GM19025 (cell line): ENCODE data around the gene QSOX1.
"Not testable (repeated sequence)": the region's sequence is repeated elsewhere in the genome, so short reads cannot be mapped to it uniquely, and the experiment has no call there.

ENCODE experiments used
- ATAC-seq: cut with Tn5 transposase; IDR thresholded peaks from one replicate; pipeline ENCODE4 v1.9.1; 2021; ENCODE audit warnings: mild to moderate bottlenecking, low read depth, moderate library complexity; ENCODE audit not compliant: unreplicated experiment

The QSOX1 gene, protein sequence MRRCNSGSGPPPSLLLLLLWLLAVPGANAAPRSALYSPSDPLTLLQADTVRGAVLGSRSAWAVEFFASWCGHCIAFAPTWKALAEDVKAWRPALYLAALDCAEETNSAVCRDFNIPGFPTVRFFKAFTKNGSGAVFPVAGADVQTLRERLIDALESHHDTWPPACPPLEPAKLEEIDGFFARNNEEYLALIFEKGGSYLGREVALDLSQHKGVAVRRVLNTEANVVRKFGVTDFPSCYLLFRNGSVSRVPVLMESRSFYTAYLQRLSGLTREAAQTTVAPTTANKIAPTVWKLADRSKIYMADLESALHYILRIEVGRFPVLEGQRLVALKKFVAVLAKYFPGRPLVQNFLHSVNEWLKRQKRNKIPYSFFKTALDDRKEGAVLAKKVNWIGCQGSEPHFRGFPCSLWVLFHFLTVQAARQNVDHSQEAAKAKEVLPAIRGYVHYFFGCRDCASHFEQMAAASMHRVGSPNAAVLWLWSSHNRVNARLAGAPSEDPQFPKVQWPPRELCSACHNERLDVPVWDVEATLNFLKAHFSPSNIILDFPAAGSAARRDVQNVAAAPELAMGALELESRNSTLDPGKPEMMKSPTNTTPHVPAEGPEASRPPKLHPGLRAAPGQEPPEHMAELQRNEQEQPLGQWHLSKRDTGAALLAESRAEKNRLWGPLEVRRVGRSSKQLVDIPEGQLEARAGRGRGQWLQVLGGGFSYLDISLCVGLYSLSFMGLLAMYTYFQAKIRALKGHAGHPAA

DNA sequence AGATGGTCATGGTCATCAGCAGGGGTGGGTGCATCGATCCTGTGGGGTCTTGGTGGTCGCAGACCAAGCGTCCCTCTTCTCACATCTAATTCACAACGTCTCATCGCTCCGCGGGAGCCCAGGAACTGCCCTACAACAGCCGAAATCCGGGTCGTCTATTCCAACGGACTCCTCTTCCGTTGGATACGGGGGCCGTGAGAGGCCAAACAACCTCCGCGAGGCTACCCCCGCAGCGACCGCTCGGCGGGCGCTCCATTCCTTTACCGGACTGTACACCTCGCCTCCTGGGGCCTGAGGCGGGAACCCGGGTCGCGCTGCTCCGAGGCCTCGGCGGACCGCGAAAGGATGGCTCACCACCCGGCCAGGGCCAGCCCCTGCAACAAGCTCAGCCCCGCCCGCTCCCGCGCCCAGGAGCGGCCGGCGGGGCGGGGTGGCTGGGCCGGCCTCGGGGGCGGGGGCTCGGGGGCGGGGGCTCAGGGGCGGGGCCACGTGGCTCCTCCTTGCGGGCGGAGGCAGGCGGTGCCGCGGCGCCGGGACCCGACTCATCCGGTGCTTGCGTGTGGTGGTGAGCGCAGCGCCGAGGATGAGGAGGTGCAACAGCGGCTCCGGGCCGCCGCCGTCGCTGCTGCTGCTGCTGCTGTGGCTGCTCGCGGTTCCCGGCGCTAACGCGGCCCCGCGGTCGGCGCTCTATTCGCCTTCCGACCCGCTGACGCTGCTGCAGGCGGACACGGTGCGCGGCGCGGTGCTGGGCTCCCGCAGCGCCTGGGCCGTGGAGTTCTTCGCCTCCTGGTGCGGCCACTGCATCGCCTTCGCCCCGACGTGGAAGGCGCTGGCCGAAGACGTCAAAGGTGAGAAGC, at the start of gene QSOX1:
Gene QSOX1, plus strand, starts transcription at position 545 of the 857 bp plus-strand sequence. Its CDS starts 39 bp downstream, at position 584.
- ATAC-seq, result peak; percentile 90

DNA sequence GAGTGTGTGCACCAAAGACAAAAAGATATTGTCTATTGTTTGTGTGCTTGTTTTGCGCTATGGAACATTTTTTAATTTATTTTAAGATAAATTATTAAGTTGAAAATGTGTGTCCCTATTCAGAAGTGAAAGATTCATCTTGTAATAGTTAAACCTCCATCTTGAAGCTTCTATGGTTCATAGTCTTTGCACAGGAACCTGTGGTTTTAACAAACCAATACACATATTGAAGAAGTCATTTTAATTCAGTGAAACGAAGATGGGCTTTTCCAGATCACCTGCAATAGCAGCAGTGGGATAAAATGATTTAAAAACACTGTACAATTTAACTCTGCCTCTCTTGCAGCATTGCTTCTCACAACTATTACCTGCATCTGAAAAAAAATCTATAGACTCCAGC, 42.6 kb upstream of the QSOX1 start:
- no peak for ATAC-seq

DNA sequence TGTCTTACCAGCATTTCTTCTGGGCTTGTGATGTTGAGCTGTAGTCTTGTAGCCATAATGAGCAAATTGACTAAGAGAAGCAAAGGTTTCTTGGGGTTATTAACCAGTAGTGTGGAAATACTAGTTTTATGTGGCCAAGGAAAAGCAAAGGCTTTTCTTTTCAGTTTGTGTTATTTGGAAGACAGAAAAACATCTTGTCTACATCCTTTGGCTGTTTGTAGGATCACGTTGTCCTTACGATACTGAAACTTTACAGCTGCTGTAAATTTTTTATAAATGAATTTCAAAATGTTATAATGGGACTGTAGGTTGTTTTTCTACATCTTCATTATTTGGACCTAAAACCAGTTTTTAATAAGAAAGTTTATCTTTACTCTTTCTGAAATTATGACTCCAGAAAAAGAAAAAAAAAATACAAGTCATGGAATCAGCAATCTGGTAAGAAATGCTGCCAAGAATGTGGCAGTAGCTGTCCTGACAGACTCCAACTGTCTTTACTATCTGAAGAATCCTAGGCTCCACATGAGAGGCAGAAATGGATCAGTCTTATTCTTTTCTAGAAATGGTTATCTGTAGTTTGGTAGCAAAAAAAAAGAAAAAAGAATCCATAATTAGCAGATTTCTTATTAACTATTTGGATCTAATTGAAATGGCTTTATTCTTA, 41.6 kb upstream of the QSOX1 start:
- no peak for ATAC-seq

DNA sequence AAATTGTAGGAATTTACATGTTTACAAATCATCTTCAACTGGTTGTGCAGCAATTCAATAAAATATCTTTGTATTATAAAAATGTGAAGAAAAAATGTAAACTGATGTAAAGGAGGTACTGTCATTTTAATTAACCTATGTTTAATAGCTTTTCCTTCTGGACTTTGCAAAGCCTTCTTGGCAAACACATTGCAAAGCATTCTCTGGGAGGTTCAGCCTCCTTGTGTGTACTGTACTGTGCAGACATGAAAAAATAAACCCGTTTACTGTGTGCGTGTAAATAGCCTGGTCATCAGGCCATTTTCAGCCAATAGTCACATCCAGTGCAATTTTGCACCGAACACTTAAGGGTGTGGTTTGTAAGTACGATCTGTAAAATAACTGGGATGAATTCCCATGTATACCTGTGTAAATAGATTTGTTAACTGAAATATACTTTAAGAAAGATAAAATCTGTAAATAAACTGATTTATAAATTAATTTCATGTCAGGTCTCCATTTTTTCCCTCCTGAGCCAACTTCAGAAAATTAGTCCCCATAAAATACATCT, 40.2 kb upstream of the QSOX1 start:
- ATAC-seq, result no peak

DNA sequence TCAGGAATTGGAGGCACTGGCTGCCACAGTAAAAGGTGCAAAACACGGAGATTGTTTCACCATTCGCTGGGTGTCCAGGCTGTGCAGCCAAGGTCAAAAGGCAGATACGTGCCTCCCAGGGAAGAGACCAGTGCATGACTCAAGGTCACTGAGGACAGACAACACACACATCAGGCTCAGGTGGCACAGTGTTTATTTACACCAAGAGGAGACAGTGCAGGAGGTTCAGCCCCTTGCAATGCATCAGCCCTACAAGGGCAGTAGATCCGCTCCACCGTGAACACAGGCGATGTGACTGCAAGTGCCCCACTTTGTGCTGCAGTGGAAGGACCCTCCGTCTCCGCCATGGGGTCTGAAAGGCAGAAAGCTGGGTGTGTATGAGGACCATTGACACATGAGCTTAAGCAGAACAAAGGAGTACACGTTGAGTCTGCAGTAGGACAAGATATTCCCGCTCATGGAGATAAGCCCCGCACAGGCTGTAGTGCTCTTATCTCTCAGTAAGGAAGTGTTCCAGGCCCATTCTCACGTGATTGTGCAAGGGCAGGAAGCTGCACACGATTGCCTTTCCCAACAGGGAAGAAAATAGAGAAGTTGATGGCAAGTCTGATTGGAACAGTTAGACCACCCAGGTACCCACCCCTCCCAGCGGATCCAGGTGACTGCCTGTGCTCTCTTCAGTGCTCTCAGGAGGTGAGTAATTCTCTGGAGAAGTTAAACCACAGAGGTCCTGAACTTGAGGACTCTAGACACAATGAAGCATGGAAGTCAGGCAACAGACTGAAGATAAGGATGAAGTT, 37.5 kb upstream of the QSOX1 start:
- ATAC-seq, result no peak

DNA sequence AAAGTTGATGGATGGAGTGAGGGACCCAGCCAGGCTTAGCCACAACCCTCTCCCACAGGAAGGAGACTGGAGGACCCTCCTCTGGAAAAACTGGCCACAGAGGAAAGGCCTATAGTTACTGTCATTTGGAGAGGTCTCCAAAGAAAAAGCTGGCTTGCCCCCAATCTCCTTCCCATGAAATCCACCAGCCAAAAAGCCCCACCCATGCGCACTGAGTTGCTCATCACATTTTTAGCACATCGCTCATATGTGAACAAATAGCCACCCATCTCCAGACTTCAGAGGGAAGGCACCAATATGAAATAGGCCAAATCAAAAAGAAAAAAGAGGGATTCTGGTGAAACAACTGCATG, 36.9 kb upstream of the QSOX1 start:
- no peak for ATAC-seq

DNA sequence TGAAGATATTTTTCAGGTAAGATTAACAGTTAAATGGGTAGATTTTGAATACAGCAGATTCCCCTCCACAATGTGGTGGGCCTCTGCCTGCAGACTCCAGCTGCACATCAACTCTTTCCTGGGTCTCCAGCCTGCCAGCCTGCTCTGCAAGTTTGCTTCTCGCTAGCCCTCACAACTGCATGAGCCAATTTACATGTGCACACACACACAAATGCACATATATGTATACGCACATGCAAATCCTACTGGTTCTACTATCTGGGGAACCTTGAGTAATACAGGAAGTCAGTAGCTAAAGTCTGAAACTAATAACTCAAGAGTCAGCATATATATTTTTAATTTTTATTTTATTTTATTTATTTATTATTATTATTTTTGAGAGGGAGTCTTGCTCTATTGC, 34.8 kb upstream of the QSOX1 start:
- ATAC-seq, result no peak

DNA sequence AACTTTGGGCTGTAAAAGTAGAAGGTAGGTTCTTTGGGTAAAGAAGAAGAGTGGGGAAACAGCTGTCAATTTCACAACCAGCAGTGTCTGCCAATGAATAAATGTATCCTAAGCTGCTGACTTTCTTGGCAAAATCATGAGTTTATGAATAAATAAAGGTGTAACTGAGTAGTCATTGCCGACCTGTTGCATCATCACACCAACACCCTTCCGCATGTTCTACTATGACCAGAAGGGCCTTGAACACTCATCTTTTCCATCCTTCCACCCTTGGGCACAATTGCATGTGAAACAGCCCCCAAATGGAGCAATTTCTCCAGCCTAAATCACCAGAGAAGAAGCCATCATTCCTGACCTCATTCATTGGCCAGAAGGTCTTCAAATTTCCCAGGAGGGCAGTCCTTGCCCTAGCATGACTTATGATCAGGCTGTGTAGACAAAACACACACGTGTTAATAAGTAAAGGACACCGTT, 31.2 kb upstream of the QSOX1 start:
- ATAC-seq, result no peak

DNA sequence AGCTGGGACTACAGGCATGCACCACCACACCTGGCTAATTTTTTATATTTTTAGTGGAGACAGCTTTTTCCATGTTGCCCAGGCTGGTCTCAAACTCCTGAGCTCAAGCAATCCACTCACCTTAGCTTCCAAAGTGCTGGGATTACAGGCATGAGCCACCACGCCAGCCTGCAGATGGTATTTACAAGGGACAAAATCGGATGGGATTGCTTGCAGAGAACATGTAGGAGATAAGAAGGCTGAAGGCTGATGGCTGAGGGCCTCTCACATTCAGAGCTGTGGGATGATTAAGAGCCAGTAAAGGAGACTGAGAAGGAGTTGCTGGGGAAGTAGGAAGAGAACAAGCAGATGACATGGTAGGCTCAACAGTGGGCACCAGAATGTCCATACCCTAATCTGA, 24.0 kb upstream of the QSOX1 start:
- no peak for ATAC-seq

DNA sequence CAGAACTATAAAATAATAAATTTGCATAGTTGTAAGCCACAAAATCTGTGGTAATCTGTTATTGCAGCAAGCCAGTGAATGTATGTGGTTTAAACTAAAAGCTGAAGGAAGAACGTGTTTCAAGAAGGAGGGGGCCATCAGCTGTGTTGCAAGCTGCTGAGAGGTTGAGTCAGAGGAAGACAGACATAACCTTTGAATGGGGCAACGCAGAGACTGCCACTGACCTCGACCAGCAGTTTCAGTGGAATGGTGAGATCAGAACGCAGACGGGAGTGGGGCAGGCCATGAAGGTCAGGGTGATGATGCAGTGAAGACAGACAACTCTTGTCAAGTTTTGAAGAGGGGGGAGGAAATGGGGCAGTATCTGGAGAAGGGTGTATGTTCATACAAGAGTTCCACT, 23.2 kb upstream of the QSOX1 start:
- no peak for ATAC-seq

DNA sequence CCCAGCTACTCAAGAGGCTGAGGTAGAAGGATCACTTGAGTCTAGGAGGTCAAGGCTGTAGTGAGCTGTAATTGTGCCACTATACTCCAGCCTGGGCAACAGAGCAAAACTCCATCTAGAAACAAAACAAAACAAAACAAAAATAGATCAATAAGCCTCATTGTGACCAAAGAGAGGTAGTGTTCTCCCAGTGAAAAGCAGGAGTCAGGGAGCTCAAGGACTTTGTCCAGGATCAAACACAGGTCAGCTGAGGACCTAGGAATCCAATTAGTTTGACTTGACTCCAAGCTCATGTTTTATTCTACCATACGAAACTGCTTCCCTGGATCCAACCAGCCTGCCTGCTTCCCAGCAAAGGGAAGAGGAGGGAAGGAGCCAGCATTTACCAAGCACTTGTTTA, 21.5 kb upstream of the QSOX1 start:
- ATAC-seq, result no peak

DNA sequence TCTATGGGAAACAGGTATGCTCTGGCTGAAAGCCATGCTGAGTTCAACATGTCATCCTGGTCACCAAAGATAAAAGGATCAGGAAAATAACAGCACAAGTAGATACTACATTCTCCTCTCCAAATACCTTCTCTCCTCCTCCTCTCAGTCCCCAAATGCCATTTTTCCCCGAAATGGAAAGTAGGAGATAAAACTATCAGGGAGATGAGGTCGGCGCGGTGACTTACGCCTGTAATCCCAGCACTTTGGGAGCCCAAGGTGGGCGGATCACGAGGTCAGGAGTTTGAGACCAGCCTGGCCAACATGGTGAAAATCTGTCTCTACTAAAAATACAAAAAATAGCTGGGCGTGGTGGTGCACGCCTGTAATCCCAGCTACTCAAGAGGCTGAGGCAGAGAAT, 21.0 kb upstream of the QSOX1 start:
- ATAC-seq, result not testable (repeated sequence)

DNA sequence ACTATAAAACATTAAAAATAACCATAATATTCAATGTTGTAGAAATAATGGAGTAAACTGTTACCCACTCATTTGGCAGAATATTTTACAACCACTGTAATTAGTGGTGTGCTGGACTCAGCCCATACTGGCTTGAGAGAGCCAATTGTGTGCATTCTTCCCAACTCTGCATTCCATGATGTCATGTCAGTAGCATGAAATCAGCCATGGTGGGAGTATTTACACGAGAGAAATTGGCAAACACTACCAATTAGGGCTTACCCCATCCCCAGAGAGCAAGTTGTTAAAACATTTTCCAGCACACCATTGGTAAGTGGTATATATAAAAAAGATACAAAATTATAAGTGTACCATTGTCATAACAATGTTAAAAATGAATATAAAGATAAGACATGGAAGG, 19.1 kb upstream of the QSOX1 start:
- no peak for ATAC-seq

DNA sequence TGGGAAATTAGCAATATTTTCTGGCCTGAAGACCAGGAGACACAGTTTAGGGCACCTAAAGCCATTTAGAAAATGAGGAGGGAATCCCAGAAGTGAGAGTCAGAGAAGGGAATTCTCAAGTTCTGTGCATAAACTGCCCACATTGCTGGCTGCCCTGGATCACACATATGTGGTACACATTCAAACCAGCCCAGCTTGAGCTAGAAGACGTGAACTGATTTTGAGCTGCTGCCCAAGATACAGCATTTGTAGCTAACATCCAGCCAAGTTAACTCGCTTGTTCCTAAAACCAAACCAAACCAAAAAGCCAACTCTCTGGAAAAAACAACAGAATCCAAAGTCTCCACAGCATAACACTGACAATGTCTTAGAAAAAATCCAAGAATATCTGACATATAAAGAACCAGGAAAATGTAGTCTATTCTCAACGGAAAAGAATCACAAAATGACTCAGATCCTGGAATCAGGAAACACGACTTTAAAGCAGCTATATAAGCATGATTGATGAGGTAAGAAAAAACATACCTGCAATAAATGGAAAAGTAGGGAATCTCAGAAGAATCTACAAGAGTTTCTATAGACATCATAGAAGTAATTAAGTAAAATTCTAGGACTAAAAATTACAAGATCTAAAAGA, 18.2 kb upstream of the QSOX1 start:
- ATAC-seq, result no peak

DNA sequence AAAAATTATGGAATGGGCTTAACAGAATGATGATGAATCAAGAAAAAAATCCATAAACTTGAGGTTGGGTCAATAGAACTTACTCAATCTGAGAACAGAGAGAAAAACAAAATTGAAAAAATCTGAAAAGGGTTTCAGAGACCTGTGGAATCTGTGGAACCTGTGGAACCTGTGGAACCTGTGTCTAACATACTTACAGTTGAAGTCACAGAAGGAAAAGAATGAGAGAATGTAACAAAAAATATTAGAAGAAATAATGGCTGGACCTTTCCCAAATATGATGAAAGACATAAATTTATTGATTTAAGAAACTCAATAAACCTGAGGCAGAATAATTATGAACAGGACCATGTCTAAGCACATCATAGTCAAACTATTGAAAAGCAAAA, 17.7 kb upstream of the QSOX1 start:
- no peak for ATAC-seq

DNA sequence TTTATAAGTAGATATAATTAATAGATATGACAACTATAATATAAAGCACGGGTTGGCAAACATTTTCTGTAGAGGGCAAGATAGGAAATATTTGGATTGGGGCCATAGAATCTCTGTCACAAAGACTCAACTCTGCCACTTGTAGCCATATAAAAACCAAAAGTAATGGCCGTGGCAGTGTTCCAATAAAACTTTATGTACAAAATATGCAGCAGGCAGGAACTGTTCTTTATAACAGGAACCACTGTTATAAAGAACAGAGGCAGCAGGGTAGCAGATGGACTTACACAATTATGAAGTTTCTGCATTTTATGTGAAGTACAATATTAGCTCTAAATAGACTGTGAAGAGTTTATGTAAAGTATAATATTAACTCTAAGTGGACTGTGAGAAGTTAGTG, 16.9 kb upstream of the QSOX1 start:
- no peak for ATAC-seq

DNA sequence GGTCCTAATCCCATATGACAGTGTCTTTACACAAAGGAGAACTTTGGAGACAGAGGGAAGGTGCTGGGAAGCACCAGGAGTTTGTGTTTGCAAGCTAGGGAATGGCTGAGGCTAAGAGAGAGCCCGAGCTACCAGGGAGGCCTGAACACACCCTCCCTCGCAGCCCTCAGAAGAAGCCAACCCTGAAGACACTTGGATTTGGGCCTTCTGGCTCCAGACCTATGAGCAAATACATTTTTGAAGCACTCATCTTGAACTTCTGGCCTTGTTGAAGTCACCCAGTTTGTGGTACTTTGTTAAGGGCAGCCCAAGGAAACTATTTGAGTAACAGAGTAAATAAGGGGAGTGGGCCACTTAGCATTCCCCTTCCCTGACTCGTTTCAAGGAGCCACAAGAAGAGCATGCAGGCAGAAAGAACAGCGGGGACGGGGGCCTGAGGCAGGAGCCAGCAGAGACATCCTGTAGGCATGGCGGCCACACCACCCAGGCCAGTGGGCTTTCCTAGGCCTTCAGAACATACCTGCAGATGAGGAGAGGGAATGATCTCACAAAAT, 13.2 kb upstream of the QSOX1 start:
- no peak for ATAC-seq

DNA sequence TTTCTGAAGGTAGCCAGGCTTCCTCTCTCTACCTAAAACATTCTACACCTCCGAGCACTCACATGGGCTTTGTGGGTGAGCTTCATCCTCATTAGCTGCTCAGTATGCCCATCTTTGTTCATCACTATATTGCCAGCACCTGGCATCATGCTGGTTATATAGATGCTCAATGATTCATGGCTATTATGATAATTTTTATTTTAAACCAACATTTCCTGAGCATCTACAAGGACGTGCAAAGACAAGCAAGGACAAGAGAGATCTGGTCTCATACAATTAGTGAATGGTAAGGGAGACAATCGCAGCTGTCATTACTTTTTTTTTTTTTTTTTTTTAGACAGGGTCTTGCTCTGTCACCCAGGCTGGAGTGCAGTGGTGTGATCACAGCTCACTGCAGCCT, 11.3 kb upstream of the QSOX1 start:
- ATAC-seq, result no peak
